K562 (cell line): ENCODE data around the gene MYL5. TPM values are rescaled to one million over a fixed set of nuclear protein-coding genes. Genes with fewer than 3 reads are reported as not detected.

Source experiments
- CTBP1 ChIP-seq: fragments of 450-650 bp; IDR thresholded peaks from 2 replicates; pipeline ENCODE4 v1.6.1; 2016; ENCODE audit warnings: borderline replicate concordance
- PHF20 ChIP-seq: fragments of 450-650 bp; IDR thresholded peaks from 2 replicates; pipeline ENCODE4 v1.6.1; 2018; ENCODE audit not compliant: partially characterized antibody
- POLR2A ChIP-seq: fragments of 450-650 bp; conservative IDR thresholded peaks from 2 replicates; pipeline ENCODE4 v1.6.1; 2016
- RBFOX2 ChIP-seq: fragments of 200-400 bp; formaldehyde crosslinking; IDR thresholded peaks from 2 replicates; pipeline ENCODE4 v1.6.1; 2017; ENCODE audit warnings: low read depth, mild to moderate bottlenecking, low read length, moderate library complexity
- SPI1 ChIP-seq: IDR thresholded peaks from 2 replicates; pipeline ENCODE4 v1.6.1; 2011; ENCODE audit warnings: low read depth, low read length, control low read depth, borderline replicate concordance
- TEAD4 ChIP-seq, 2 experiments: sonication (generic) in 1 of 2; formaldehyde crosslinking in 1 of 2; IDR thresholded peaks; 2 replicates each; pipeline versions ENCODE4 v1.6.1 to v1.8.0; 2012 to 2022; ENCODE audit warnings: borderline replicate concordance in 1 of 2, inconsistent platforms in 1 of 2, low read length in 1 of 2, mild to moderate bottlenecking in 1 of 2, missing genetic modification reagents in 1 of 2
- ZKSCAN8 ChIP-seq: fragments of 200-800 bp; sonication (Bioruptor generic); IDR thresholded peaks from 2 replicates; pipeline ENCODE4 v1.6.1; 2016; ENCODE audit warnings: missing genetic modification characterization, missing compliant biosample characterization
- ZSCAN32 ChIP-seq: fragments of 450-650 bp; formaldehyde crosslinking; IDR thresholded peaks from 2 replicates; pipeline ENCODE4 v1.4.0; 2020; ENCODE audit warnings: mild to moderate bottlenecking, moderate library complexity
- polyA plus RNA-seq, 8 experiments: library from polyadenylated mRNA; depleted of rRNA in 4 of 8; stranded (reverse) in 5 of 8; unstranded in 3 of 8; fragments of >200 nt; fragmentation: Nextera tagmentation in 2 of 8; fragmentation: Illumina TruSeq in 1 of 8; extraction: Ambion mirVana in 2 of 8; extraction: Trizol in 1 of 8; gene quantifications; 2 replicates each; pipeline versions ENCODE4 v1.2.1 to v1.2.3, GENCODE V29; 2011 to 2014; ENCODE audit warnings: inconsistent platforms in 1 of 8, missing spikeins in 1 of 8
- total RNA-seq, 7 experiments: library from RNA; depleted of rRNA in 6 of 7; stranded (reverse); fragments of >200 nt in 6 of 7; fragmentation: Illumina TruSeq in 2 of 7; extraction: Trizol in 2 of 7; gene quantifications; 2 replicates each; pipeline versions ENCODE4 v1.2.1 to v1.2.3, GENCODE V29; 2011 to 2021; ENCODE audit warnings: low replicate concordance in 1 of 7
- TF ChIP-seq, protein P1 (sequence below), 2 experiments: IDR thresholded peaks; 2 replicates each; pipeline ENCODE4 v1.6.1; 2011; ENCODE audit warnings: borderline replicate concordance in 1 of 2, control low read depth in 1 of 2, low read depth in 1 of 2, low read length in 1 of 2, mild to moderate bottlenecking in 1 of 2, mixed read lengths in 1 of 2, moderate library complexity in 1 of 2; ENCODE audit not compliant: insufficient read depth in 1 of 2, insufficient read length in 1 of 2, poor library complexity in 1 of 2, severe bottlenecking in 1 of 2; ENCODE audit errors: extremely low read depth in 1 of 2
- TF ChIP-seq, protein P2 (sequence below): fragments of 450-650 bp; IDR thresholded peaks from 2 replicates; pipeline ENCODE4 v1.6.1; 2016; ENCODE audit warnings: mild to moderate bottlenecking, moderate library complexity
- TF ChIP-seq, protein P3 (sequence below): IDR thresholded peaks from 2 replicates; pipeline ENCODE4 v1.6.1; 2011; ENCODE audit warnings: borderline replicate concordance, low read depth, mild to moderate bottlenecking, moderate library complexity, low read length; ENCODE audit not compliant: insufficient read depth, poor library complexity, severe bottlenecking

MYL5 gene
- total and polyA plus RNA-seq, 9 of the 15 experiments (the other 6 are each of a cell fraction or from before 2014, with no cell fraction given): 1.4 to 10.0 (median 4.1) TPM

DNA sequence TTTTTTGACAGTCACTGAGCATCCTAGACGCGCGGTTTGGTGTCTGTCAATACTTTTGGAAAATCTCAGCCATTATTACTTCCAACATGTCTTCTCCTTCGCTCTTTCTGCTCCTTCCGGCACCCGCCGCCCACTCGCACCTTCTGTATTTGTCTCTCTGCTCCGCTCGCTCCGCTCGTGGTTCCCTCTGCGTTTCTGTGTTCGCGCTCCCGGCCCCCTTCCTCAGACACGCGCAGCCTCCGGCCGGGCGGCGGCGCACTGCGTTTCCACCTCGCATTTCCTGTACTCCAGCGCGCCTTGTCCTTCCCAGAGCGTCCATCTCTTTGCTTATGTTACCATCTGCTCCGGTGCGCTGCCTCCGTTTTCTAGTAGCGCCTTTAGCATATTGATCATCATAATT, 27.9 kb upstream of the MYL5 start (continued):
- TF ChIP-seq CTBP1: no peak; the same call in 1 of the 2 replicates
- TF ChIP-seq ZSCAN32 (CRISPR knock-in tag): no peak
- TF ChIP-seq, protein P1, sequence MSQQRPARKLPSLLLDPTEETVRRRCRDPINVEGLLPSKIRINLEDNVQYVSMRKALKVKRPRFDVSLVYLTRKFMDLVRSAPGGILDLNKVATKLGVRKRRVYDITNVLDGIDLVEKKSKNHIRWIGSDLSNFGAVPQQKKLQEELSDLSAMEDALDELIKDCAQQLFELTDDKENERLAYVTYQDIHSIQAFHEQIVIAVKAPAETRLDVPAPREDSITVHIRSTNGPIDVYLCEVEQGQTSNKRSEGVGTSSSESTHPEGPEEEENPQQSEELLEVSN (IDR thresholded peaks at IDR 0.05; ENCODE audit: borderline replicate concordance in 1 of 2, extremely low read depth in 1 of 2, insufficient read depth in 1 of 2, insufficient read length in 1 of 2, low read depth in 1 of 2, low read length in 1 of 2, poor library complexity in 1 of 2, severe bottlenecking in 1 of 2): peak in 1 of 2 experiments; percentile 71
- TF ChIP-seq, protein P2, sequence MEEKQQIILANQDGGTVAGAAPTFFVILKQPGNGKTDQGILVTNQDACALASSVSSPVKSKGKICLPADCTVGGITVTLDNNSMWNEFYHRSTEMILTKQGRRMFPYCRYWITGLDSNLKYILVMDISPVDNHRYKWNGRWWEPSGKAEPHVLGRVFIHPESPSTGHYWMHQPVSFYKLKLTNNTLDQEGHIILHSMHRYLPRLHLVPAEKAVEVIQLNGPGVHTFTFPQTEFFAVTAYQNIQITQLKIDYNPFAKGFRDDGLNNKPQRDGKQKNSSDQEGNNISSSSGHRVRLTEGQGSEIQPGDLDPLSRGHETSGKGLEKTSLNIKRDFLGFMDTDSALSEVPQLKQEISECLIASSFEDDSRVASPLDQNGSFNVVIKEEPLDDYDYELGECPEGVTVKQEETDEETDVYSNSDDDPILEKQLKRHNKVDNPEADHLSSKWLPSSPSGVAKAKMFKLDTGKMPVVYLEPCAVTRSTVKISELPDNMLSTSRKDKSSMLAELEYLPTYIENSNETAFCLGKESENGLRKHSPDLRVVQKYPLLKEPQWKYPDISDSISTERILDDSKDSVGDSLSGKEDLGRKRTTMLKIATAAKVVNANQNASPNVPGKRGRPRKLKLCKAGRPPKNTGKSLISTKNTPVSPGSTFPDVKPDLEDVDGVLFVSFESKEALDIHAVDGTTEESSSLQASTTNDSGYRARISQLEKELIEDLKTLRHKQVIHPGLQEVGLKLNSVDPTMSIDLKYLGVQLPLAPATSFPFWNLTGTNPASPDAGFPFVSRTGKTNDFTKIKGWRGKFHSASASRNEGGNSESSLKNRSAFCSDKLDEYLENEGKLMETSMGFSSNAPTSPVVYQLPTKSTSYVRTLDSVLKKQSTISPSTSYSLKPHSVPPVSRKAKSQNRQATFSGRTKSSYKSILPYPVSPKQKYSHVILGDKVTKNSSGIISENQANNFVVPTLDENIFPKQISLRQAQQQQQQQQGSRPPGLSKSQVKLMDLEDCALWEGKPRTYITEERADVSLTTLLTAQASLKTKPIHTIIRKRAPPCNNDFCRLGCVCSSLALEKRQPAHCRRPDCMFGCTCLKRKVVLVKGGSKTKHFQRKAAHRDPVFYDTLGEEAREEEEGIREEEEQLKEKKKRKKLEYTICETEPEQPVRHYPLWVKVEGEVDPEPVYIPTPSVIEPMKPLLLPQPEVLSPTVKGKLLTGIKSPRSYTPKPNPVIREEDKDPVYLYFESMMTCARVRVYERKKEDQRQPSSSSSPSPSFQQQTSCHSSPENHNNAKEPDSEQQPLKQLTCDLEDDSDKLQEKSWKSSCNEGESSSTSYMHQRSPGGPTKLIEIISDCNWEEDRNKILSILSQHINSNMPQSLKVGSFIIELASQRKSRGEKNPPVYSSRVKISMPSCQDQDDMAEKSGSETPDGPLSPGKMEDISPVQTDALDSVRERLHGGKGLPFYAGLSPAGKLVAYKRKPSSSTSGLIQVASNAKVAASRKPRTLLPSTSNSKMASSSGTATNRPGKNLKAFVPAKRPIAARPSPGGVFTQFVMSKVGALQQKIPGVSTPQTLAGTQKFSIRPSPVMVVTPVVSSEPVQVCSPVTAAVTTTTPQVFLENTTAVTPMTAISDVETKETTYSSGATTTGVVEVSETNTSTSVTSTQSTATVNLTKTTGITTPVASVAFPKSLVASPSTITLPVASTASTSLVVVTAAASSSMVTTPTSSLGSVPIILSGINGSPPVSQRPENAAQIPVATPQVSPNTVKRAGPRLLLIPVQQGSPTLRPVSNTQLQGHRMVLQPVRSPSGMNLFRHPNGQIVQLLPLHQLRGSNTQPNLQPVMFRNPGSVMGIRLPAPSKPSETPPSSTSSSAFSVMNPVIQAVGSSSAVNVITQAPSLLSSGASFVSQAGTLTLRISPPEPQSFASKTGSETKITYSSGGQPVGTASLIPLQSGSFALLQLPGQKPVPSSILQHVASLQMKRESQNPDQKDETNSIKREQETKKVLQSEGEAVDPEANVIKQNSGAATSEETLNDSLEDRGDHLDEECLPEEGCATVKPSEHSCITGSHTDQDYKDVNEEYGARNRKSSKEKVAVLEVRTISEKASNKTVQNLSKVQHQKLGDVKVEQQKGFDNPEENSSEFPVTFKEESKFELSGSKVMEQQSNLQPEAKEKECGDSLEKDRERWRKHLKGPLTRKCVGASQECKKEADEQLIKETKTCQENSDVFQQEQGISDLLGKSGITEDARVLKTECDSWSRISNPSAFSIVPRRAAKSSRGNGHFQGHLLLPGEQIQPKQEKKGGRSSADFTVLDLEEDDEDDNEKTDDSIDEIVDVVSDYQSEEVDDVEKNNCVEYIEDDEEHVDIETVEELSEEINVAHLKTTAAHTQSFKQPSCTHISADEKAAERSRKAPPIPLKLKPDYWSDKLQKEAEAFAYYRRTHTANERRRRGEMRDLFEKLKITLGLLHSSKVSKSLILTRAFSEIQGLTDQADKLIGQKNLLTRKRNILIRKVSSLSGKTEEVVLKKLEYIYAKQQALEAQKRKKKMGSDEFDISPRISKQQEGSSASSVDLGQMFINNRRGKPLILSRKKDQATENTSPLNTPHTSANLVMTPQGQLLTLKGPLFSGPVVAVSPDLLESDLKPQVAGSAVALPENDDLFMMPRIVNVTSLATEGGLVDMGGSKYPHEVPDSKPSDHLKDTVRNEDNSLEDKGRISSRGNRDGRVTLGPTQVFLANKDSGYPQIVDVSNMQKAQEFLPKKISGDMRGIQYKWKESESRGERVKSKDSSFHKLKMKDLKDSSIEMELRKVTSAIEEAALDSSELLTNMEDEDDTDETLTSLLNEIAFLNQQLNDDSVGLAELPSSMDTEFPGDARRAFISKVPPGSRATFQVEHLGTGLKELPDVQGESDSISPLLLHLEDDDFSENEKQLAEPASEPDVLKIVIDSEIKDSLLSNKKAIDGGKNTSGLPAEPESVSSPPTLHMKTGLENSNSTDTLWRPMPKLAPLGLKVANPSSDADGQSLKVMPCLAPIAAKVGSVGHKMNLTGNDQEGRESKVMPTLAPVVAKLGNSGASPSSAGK: peak; percentile 42; the same call in 1 of the 2 replicates
- no peak for TF ChIP-seq ZKSCAN8 (CRISPR knock-in tag)
- 0 out of 2 replicates have a peak, but pooled peaks have one; percentile 30 for TF ChIP-seq POLR2A
- TF ChIP-seq PHF20: peak; percentile 30
- TF ChIP-seq, protein P3, sequence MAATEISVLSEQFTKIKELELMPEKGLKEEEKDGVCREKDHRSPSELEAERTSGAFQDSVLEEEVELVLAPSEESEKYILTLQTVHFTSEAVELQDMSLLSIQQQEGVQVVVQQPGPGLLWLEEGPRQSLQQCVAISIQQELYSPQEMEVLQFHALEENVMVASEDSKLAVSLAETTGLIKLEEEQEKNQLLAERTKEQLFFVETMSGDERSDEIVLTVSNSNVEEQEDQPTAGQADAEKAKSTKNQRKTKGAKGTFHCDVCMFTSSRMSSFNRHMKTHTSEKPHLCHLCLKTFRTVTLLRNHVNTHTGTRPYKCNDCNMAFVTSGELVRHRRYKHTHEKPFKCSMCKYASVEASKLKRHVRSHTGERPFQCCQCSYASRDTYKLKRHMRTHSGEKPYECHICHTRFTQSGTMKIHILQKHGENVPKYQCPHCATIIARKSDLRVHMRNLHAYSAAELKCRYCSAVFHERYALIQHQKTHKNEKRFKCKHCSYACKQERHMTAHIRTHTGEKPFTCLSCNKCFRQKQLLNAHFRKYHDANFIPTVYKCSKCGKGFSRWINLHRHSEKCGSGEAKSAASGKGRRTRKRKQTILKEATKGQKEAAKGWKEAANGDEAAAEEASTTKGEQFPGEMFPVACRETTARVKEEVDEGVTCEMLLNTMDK: peak; percentile 87
- 0 out of 2 replicates have a peak, but pooled peaks have one; percentile 6 for TF ChIP-seq TEAD4 (IDR thresholded peaks at IDR 0.05; ENCODE audit: low read length)
- no peak for TF ChIP-seq TEAD4 (CRISPR knock-in tag; IDR thresholded peaks at IDR 0.05; ENCODE audit: borderline replicate concordance)
- TF ChIP-seq RBFOX2: peak; percentile 50; the same call in 1 of the 2 replicates
- TF ChIP-seq SPI1: no peak
